ENCODE results near the gene CFAP46. TPM values are rescaled to one million over a fixed set of nuclear protein-coding genes. Genes with fewer than 3 reads are reported as not detected.

CFAP46 gene
- polyA plus RNA-seq, 4 donors, result 7.2 to 9.9 (median 8.4) TPM

- DNase-seq (ENCODE audit: low read depth in 4 of 4, low spot score in 3 of 4), result no peak
Observed at GRCh38 chr10:132918617-132919373, 23.6 kb downstream of the CFAP46 start.

GRCh38 chr10:132918264-132918616 is 24.1 kb downstream of the CFAP46 start:
- no peak for DNase-seq (ENCODE audit: low read depth in 4 of 4, low spot score in 3 of 4)

- no peak for DNase-seq (ENCODE audit: low read depth in 4 of 4, low spot score in 3 of 4)
Observed at GRCh38 chr10:132916956-132917666, 25.3 kb downstream of the CFAP46 start.

GRCh38 chr10:132916421-132916841 is 25.9 kb downstream of the CFAP46 start:
- DNase-seq (ENCODE audit: low read depth in 4 of 4, low spot score in 3 of 4), result no peak

- no peak for DNase-seq (ENCODE audit: low read depth in 4 of 4, low spot score in 3 of 4)
Observed at GRCh38 chr10:132915411-132915810, 27.0 kb downstream of the CFAP46 start.

GRCh38 chr10:132914732-132915131 is 27.6 kb downstream of the CFAP46 start:
- no peak for DNase-seq (ENCODE audit: low read depth in 4 of 4, low spot score in 3 of 4)

- no peak for DNase-seq (ENCODE audit: low read depth in 4 of 4, low spot score in 3 of 4)
Observed at GRCh38 chr10:132913559-132914115, 28.7 kb downstream of the CFAP46 start.

GRCh38 chr10:132912713-132913558 is 29.4 kb downstream of the CFAP46 start:
- DNase-seq (ENCODE audit: low read depth in 4 of 4, low spot score in 3 of 4), result no peak

GRCh38 chr10:132912225-132912712 is 30.1 kb downstream of the CFAP46 start:
- no peak for DNase-seq (ENCODE audit: low read depth in 4 of 4, low spot score in 3 of 4)

- no peak for DNase-seq (ENCODE audit: low read depth in 4 of 4, low spot score in 3 of 4)
Observed at GRCh38 chr10:132911786-132912097, 30.6 kb downstream of the CFAP46 start.

- no peak for DNase-seq (ENCODE audit: low read depth in 4 of 4, low spot score in 3 of 4)
Observed at GRCh38 chr10:132910901-132911785, 31.2 kb downstream of the CFAP46 start.

GRCh38 chr10:132910186-132910880 is 32.0 kb downstream of the CFAP46 start:
- DNase-seq (ENCODE audit: low read depth in 4 of 4, low spot score in 3 of 4), result no peak

- DNase-seq (ENCODE audit: low read depth in 4 of 4, low spot score in 3 of 4), result no peak
Observed at GRCh38 chr10:132909491-132910071, 32.8 kb downstream of the CFAP46 start.

GRCh38 chr10:132908621-132909295 is 33.6 kb downstream of the CFAP46 start:
- DNase-seq (ENCODE audit: low read depth in 4 of 4, low spot score in 3 of 4), result no peak

GRCh38 chr10:132907821-132908620 is 34.3 kb downstream of the CFAP46 start:
- no peak for DNase-seq (ENCODE audit: low read depth in 4 of 4, low spot score in 3 of 4)

GRCh38 chr10:132906836-132907235 is 35.5 kb downstream of the CFAP46 start:
- DNase-seq (ENCODE audit: low read depth in 4 of 4, low spot score in 3 of 4), result no peak

GRCh38 chr10:132906106-132906505 is 36.3 kb downstream of the CFAP46 start:
- DNase-seq (ENCODE audit: low read depth in 4 of 4, low spot score in 3 of 4), result no peak

- no peak for DNase-seq (ENCODE audit: low read depth in 4 of 4, low spot score in 3 of 4)
Observed at GRCh38 chr10:132905661-132906060, 36.7 kb downstream of the CFAP46 start.
